ENCODE data around the gene RAB33A.
"Not testable (repeated sequence)": the region's sequence is repeated elsewhere in the genome, so short reads cannot be mapped to it uniquely, and the experiment has no call there.

RAB33A gene

GRCh38 chrX:130173190-130173895 lies 1.6 kb downstream of the RAB33A start:
- FAIRE-seq = no peak

- FAIRE-seq = no peak
Observed at GRCh38 chrX:130174045-130174704, 2.4 kb downstream of the RAB33A start.

GRCh38 chrX:130174937-130175336 lies 3.2 kb downstream of the RAB33A start:
- no peak for FAIRE-seq

DNA sequence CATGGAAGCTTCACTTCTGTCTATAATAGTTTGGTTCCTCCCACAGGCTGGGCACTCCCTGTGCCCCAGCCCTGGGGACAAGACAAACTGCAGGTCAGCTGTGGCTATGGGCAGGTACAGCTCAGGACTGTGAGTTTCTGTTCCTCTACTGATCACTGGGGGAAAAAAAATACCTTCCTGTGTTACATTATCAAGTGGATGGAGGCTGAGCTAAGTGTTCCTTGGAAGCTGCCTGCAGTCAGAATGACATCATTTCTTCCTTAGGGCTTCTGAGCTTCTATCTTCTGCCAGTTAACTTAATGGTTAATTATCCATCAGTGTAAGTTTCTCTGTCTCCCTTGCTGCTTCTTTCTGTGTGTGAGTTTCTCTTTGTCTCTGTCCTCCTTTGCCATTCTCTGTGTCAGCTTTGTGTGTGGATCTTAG lies 4.6 kb downstream of the RAB33A start:
- FAIRE-seq = no peak

DNA sequence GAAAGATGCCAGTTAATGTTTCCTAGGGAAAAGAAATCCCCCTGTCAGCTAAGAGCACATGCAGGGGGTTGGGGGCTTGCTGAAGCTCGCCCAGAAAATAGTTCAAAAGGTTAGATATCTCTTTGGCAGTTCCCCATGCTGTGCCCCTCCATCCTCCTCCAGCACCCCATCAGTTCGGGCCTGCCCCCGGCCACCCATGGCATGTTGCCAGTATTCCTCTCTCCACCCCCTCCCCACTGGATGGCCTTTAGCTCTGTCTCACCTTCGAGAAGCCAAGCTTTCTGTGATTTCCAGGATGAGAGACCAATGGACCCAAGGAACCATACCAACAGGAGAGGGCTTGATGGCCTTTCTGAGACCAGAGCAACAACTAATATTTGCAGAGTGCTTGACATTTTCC lies 5.2 kb downstream of the RAB33A start:
- no peak for FAIRE-seq

DNA sequence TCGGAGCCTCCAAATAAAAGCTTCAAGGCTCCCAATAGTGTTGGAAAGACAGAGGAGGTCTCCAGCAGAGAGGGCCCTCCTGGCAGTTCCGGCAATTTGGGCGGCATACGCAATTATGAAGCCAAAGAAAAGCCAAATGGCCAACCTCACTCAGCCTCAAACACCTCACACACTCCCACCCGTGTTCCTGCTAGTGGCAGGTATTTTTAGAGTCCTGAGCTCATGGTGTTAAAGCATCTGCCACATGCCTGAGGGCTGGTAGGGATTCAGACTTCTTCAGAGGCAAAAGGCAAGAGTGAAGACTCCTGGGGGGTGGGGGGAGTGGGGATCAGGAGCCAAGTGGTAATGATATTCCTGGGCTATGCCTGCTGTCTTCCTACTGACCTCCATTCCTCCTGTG lies 7.4 kb downstream of the RAB33A start:
- FAIRE-seq = no peak

DNA sequence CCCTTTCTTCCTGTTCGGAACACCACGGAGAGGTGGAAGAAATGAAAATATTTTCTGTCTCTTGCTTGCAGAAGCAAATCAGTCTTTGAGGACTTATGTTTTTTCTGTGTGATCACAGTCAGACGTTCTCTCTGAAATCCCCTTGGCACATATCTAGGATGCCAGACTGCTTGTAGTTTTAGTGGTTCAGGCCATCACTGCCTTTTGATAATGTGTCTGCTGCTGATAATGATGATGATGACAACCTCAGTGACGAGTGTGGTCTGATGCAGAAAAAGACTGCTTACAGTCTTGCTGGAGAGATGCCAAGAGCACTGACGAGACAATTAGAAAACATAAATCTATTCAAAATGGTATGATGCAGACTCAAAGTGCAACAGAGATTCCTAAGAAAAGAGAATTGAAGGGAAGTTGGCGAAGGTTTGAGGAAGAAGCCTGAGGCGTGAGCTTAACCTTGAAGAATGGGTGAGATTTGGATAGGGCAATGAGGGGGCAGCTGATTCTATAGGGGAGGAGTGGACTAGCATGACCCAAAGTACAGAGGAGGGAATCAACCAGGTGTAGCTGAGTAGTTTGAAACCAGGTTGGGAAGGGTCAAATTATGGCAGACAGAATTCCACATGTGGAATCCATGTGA lies 7.9 kb downstream of the RAB33A start:
- no peak for FAIRE-seq

DNA sequence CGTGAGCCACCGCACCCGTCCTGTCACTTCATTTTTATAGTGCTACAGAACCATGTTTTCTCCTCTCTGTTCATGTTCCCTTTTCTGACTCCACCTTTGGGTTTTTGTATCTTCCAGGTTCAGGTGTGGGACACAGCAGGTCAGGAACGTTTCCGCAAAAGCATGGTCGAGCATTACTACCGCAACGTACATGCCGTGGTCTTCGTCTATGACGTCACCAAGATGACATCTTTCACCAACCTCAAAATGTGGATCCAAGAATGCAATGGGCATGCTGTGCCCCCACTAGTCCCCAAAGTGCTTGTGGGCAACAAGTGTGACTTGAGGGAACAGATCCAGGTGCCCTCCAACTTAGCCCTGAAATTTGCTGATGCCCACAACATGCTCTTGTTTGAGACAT lies 12.4 kb downstream of the RAB33A start:
- FAIRE-seq = no peak

GRCh38 chrX:130184857-130185256 lies 13.1 kb downstream of the RAB33A start:
- FAIRE-seq = no peak

DNA sequence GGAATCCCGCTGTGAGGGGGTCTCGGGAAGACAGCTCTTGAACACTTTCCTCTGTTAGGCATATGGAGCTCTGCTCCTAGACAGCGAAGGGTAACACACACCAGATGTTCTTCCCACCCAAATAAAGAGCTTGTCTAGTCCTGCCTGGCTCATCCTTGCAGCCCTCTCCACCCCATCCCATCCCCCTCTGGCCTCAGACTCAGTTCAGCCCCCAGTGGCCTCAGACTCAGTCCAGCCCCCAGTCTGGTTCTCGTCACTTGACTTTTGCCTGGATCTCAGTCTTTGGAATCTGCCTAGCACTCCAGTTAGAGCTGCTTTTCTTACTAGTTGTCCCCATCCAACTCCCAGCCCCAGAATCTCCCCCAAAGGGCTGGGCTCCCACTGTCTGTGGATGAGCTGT lies 14.9 kb downstream of the RAB33A start:
- FAIRE-seq = no peak

DNA sequence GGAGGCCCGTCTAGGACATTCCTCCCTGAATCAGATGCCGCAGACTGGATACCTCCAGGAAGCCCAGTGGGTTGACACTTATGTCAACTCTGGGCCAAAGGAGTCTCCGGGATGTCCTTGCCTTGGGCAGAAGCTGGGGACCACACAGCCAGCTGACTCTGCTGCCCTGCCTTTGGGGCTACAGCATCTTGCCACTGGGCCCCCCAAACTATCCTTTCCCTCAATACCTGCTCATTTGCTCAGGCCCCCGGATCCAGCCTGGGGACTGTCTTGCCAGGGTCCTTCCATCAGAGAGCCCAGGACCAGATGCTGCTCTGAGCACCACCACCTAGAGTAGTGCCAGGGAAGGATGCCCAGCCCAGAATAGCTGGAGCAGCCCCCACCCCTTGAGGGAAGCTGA lies 19.0 kb downstream of the RAB33A start:
- FAIRE-seq = no peak

GRCh38 chrX:130196466-130196865 lies 24.7 kb downstream of the RAB33A start:
- FAIRE-seq = no peak

- no peak for FAIRE-seq
Observed at GRCh38 chrX:130197464-130197863, 25.7 kb downstream of the RAB33A start.

DNA sequence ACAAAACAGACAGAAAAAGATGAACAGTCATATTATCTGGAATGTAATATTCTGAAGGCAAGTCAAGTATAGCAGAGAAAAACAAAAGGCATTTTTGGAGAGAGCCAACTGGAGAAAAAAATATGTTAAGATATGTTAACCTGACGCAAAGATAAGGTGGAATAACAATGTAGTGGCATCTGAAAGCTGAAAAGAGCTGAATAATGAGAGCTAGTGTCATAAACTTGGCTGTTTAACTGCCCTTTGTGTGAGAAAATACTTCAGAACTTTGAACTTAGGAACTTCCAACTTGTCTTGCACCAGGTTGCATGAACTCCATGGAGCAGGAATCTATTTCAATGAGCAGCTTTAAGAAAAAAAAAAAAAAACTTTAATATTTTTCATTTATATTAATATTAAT lies 32.9 kb downstream of the RAB33A start:
- FAIRE-seq = no peak

GRCh38 chrX:130211415-130212186 lies 39.8 kb downstream of the RAB33A start:
- no peak for FAIRE-seq

GRCh38 chrX:130212371-130212770 lies 40.6 kb downstream of the RAB33A start:
- no peak for FAIRE-seq

DNA sequence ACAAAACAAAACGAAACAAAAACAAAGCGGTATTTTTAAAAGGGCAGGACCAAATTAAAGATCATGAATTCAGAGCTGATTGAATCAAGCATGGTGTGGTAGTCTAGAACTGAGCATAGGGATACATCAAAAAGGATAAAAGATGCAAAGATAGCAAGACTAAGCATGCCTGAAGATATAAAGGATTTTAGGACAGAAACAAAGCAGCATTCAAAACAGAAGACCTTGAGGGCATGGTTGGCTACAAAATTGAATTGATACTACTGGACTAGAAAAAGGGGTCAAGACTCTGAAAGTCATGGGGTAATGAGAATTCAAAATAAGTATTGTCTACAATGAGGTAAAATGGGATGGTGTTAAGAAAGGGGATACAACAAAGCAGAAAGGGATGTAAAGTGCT lies 41.6 kb downstream of the RAB33A start:
- no peak for FAIRE-seq

DNA sequence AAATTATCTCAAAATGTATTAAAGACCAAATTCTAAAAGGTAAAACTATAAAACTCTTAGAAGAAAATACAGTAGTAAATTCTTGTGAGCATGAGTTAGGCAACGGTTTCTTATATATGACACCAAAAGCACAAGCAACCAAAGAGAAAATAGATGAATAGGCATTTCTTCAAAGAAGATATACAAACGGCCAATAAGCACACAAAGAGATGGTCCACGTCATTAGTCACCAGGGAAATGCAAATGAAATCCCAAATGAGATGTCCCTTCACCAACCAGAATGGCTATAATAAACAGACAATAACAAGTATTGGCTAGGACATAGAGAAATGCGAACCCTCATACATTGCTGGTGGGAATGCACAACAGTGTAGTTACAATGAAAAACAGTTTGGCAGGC lies 44.6 kb downstream of the RAB33A start:
- FAIRE-seq = no peak

GRCh38 chrX:130224810-130225209 lies 53.0 kb downstream of the RAB33A start:
- FAIRE-seq = no peak

DNA sequence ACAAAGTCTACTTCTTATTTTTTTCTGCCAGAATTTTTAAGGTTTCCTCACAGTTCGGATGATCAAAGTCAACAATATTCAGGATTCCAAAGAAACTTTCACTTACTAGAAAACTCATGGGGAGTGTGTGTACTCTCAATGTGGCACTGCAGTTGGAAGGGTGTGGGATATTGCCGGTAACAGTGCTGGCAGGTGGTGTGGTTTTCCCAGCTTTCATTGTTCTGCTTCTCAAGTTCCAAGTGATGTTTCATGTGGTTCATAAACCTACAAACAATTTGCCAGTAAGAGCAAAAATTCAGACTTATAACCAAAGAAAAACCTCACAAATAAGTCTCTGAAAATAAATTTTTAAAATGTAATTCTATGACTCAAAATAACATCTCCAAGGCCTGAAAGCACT lies 57.1 kb downstream of the RAB33A start:
- FAIRE-seq = no peak

DNA sequence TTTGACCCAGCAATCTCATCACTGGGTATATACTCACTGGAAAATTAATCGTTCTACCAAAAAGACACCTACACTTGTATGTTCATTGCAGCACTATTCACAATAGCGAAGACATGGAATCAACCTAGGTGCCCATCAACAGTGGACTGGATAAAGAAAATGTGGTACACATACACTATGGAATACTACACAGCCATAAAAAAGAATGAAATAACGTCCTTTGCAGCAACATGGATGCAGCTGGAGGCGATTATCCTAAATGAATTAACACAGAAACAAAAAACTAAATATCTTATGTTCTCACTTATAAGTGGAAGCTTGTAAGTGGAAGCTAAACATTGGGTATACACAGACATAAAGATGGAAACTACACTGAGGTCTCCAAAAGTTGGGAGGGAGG lies 59.4 kb downstream of the RAB33A start:
- FAIRE-seq = not testable (repeated sequence)
